GM18867 (cell line): Measurements from ENCODE around the gene OGFR.
A peak's percentile ranks its signal among the peaks of the same experiment; 100 is the strongest.
"Not testable (repeated sequence)": the region's sequence is repeated elsewhere in the genome, so short reads cannot be mapped to it uniquely, and the experiment has no call there.

Source experiments
- ATAC-seq: cut with Tn5 transposase; IDR thresholded peaks from one replicate; pipeline ENCODE4 v1.9.1; 2021; ENCODE audit warnings: mild to moderate bottlenecking, moderate library complexity; ENCODE audit not compliant: unreplicated experiment

Gene OGFR

GRCh38 chr20:62836967-62837490, 32.4 kb downstream of the OGFR start:
- ATAC-seq = no peak

DNA sequence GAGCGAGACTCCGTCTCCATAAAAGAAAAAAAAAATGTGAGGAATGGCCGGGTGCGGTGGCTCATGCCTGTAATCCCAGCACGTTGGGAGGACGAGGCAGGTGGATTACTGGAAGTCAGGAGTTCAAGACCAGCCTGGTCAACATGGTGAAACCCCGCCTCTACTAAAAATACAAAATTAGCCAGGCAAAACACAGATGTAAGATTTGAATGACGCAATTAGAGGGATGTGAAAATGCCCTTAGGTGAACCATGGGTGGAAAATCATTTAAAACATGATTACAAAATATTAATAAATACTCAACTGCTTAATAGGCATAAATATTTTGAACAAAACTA, 33.1 kb downstream of the OGFR start:
- ATAC-seq = no peak

GRCh38 chr20:62838128-62838891, 33.7 kb downstream of the OGFR start:
- ATAC-seq = peak; percentile 78

GRCh38 chr20:62839261-62839660, 34.6 kb downstream of the OGFR start:
- ATAC-seq = no peak

GRCh38 chr20:62839816-62840215, 35.2 kb downstream of the OGFR start:
- no peak for ATAC-seq

GRCh38 chr20:62840244-62841197, 35.9 kb downstream of the OGFR start:
- ATAC-seq = no peak

GRCh38 chr20:62841705-62842212, 37.1 kb downstream of the OGFR start:
- ATAC-seq = no peak

DNA sequence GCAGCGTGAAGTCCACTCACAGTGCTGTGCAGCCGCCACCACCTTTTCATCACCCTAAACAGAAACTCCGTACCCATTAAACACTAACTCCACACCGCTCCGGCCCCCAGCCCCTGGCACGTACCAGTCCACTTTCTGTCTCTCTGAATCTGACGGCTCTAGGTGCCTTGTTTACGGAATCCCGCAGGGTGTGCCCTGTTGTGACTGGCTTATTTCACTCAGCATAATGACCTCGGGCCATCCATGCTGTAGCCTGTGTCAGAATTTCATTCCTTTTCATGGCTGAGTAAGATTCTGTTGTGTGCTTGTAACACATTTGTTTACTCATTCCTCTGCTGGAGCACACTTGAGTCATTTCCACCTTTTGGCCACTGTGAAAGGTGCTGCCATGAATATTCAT, 39.0 kb downstream of the OGFR start:
- no peak for ATAC-seq

DNA sequence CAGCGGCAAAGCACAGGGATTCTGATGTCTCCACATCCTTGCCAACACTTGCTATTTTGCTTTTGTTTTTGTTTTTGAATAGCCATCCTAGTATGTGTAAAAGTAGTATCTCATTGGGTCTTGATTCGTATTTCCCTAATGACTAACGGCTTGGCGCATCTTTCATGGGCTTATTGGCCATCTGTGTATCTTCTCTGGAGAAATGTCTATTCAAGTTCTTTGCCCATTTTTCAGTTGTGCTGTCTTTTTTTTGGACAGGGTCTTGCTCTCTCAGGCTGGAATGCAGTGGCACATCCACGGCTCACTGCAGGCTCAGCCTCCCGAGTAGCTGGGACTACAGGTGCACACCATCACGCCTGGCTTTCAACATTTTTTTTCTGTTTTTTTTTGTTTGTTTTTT, 39.5 kb downstream of the OGFR start:
- no peak for ATAC-seq

DNA sequence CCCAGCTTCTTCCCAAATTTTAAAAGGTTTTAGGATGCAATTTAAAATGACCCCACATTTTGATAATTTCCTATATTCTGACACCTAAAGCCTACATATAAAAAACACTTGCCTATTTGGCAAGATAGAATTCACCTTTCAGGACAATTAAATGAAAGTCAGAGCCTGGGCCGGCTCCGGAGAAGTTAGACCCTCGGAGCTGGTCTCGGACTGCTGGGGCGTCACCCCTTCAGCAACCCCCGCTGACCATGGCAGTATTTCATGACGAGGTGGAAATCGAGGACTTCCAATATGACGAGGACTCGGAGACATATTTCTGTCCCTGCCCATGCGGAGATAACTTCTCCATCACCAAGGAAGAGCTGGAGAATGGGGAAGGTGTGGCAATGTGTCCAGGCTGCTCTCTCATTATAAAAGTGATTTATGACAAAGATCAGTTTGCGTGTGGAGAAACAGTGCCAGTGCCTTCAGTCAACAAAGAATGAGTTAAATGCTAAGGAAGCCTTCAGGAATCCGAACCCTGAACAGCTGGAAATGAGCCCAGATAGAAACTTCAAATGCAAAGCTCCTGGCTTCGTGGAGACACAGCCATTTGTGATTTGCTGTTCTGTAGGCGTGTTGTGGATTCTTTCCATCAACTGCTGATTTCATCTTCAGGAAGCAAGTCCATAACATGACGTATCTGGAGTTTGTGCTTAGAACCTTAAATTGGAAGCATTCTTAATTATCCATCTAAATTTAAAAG, 41.0 kb downstream of the OGFR start:
- ATAC-seq = no peak

GRCh38 chr20:62846166-62846890, 41.7 kb downstream of the OGFR start:
- ATAC-seq = no peak

- ATAC-seq = not testable (repeated sequence)
These were observed 44.3 kb downstream of the OGFR start for GRCh38 chr20:62848917-62849316.

- ATAC-seq = no peak
These were observed 44.8 kb downstream of the OGFR start for GRCh38 chr20:62849431-62849830.

GRCh38 chr20:62850333-62850974, 45.8 kb downstream of the OGFR start:
- ATAC-seq = no peak

DNA sequence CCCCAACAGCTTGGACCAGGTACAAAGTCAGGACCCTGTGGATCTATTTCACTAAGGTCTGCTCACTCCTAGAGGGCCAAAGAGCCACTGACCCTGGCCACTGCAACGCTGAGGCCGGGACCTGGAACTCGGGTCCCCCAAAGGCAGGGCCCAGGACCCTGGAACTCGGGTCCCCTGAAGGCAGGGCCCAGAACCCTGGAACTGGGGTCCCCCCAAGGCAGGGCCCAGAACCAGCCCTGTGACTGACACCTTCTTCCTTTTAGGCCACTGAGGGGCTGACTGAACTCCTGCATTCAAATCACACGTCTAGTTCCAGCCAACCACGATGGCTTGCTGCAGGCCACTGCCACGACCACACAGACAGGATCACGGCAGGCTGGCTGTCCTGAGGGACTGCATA, 47.6 kb downstream of the OGFR start:
- ATAC-seq = no peak

GRCh38 chr20:62852841-62853240, 48.2 kb downstream of the OGFR start:
- no peak for ATAC-seq

GRCh38 chr20:62853304-62853703, 48.7 kb downstream of the OGFR start:
- not testable (repeated sequence) for ATAC-seq

DNA sequence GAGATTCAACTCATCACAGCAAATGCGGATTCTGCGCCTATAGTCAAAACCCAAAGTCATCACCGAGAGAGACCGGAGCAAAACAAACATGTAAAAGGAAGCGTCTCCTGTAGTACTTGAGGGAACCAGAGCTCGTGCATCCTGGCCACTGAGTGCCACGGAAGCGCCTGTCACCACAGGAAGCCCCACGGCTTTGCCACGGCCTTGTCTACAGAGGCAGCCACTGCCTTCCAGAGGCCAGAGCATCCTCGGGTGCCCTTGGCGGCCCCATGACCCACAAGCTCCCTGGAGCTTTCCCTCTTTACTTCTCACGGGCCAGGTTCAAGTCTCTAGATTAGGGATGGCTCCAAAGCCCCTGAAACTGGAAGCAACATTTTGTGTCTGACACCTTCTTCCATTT, 49.5 kb downstream of the OGFR start:
- no peak for ATAC-seq

- no peak for ATAC-seq
These were observed 50.5 kb downstream of the OGFR start for GRCh38 chr20:62855120-62855519.
